DMS79 (cell line): ENCODE measurements around the gene GMEB1.

Experiments used
- DNase-seq: peaks from one replicate; lab custom pipeline; 2025; lab: John Stamatoyannopoulos, UW

The GMEB1 gene

GRCh38 chr1:28751315-28752060 is 82.9 kb downstream of the GMEB1 start:
- no peak for DNase-seq

- DNase-seq, result no peak
Measured at GRCh38 chr1:28755701-28756100, 87.1 kb downstream of the GMEB1 start.

- DNase-seq, result no peak
Measured at GRCh38 chr1:28756846-28757245, 88.3 kb downstream of the GMEB1 start.

- no peak for DNase-seq
Measured at GRCh38 chr1:28758420-28758819, 89.8 kb downstream of the GMEB1 start.

- DNase-seq, result no peak
Measured at GRCh38 chr1:28759257-28759656, 90.7 kb downstream of the GMEB1 start.

- no peak for DNase-seq
Measured at GRCh38 chr1:28761189-28761588, 92.6 kb downstream of the GMEB1 start.

- no peak for DNase-seq
Measured at GRCh38 chr1:28766532-28767183, 98.1 kb downstream of the GMEB1 start.
